ENCODE measurements around the gene MEOX1.
A peak's percentile ranks its signal among the peaks of the same experiment; 100 is the strongest.

MEOX1 gene

DNA sequence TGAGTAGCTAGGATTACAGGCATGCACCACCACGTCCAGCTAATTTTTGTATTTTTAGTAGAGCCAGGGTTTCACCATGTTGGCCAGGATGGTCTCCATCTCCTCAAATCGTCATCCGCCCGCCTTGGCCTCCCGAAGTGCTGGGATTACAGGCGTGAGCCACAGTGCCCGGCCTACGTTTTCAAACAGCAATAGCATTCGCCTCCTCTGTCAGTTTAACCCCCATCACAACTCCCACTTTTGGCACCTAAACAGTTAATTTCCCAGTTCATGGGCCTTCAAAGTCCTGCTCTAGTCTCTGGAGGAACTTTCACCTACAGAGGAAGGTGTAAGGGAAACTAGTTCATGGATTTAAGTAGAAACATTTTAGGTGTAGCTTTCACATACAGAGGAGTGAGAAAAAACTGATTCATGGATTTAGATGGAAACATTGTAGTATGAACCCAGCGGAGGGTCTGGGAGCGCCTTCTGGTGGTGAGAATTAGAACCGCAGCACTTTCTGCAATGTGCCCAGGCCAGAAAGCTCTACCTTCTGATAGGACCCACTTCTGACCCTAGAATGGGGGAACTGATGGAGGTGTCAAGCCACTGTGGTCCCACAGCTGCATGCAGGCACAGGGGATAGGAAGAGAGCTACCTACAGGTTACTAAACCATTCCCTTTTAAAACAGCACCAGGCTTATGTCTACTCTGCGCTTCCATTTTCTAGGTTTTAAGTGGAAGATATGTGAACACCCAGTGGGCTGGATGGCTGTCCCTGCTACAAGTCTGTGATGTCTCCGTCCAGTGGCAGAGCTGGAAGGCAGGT is 12.0 kb upstream of the MEOX1 start:
- no peaks in the 10 kb centered on the region for H3K9me2 ChIP-seq (ENCODE audit: low read depth, low read length)
- H3K79me2 ChIP-seq (ENCODE audit: insufficient read depth, low read length) = no peaks in the 10 kb centered on the region
- no peaks in the 10 kb centered on the region for H3K4me1 ChIP-seq (ENCODE audit: insufficient read depth, low read length, severe bottlenecking)
- H2AFZ ChIP-seq (ENCODE audit: low read length) = no peak overlapping the region
- no peak overlapping the region for H3K27ac ChIP-seq (ENCODE audit: low read depth, low read length, poor library complexity, severe bottlenecking)
- no peak overlapping the region for H3K4me3 ChIP-seq (ENCODE audit: low read depth, low read length, poor library complexity, severe bottlenecking)
- H3F3A ChIP-seq (ENCODE audit: insufficient read depth, low read length) = no peaks in the 10 kb centered on the region
- TF ChIP-seq, protein P1, sequence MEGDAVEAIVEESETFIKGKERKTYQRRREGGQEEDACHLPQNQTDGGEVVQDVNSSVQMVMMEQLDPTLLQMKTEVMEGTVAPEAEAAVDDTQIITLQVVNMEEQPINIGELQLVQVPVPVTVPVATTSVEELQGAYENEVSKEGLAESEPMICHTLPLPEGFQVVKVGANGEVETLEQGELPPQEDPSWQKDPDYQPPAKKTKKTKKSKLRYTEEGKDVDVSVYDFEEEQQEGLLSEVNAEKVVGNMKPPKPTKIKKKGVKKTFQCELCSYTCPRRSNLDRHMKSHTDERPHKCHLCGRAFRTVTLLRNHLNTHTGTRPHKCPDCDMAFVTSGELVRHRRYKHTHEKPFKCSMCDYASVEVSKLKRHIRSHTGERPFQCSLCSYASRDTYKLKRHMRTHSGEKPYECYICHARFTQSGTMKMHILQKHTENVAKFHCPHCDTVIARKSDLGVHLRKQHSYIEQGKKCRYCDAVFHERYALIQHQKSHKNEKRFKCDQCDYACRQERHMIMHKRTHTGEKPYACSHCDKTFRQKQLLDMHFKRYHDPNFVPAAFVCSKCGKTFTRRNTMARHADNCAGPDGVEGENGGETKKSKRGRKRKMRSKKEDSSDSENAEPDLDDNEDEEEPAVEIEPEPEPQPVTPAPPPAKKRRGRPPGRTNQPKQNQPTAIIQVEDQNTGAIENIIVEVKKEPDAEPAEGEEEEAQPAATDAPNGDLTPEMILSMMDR (IDR thresholded peaks at IDR 0.05; ENCODE audit: low read length) = peak; percentile 88
- TF ChIP-seq EZH2 (IDR thresholded peaks at IDR 0.05; ENCODE audit: borderline replicate concordance, low read length) = no peak
- no peaks in the 10 kb centered on the region for H3K27me3 ChIP-seq (ENCODE audit: insufficient read depth, low read length)
- H4K20me1 ChIP-seq (ENCODE audit: insufficient read depth, low read length) = no peaks in the 10 kb centered on the region
- H3K36me3 ChIP-seq (ENCODE audit: insufficient read depth, low read length) = no peaks in the 10 kb centered on the region
- H3K9ac ChIP-seq (ENCODE audit: low read length) = no peak overlapping the region
- H3K4me2 ChIP-seq (ENCODE audit: low read length) = no peak overlapping the region
- no peaks in the 10 kb centered on the region for H3K9me3 ChIP-seq (ENCODE audit: low read length)

DNA sequence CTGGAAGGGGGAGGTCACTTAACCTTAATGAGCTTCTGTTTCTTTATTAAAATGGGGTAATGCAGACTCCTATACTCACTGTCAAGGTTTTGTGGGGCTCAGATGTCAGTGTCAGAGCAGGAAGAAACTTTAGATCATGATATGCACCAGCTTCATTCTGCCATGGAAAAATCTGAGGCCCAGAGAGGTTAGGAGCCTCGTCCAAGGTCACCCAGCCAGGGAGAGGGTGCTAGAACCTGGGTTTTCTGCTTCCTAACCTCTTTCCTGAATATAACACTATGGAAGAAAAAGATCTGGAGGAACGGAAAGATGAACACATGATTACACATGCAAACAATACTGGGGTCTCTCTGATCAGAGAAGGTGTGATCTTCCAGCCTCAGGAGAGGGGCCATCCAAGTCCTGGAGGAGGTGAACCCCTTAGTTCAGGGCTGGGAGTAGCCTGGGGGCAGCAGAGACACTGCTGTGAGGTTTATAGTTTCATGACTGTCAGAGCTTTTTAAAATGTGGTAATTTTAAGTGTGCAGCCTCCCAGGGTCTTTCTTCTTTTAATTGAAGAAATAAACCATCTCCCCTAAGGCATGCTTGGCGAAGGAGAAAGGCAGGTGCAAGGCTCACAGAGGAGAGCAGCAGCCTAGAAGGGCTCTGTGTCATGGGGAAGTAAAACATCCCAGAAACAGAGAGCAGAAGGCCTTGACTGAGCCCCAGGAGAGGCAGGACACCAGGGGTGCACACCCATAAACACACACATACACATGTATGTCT is 10.2 kb upstream of the MEOX1 start:
- H3F3A ChIP-seq (ENCODE audit: insufficient read depth, low read length) = no peaks in the 10 kb centered on the region
- H3K9me3 ChIP-seq (ENCODE audit: low read length) = no peaks in the 10 kb centered on the region
- H3K9ac ChIP-seq (ENCODE audit: low read length) = no peak overlapping the region
- H3K36me3 ChIP-seq (ENCODE audit: insufficient read depth, low read length) = no peaks in the 10 kb centered on the region
- H3K9me2 ChIP-seq (ENCODE audit: low read depth, low read length) = no peaks in the 10 kb centered on the region
- TF ChIP-seq, protein P1 (IDR thresholded peaks at IDR 0.05; ENCODE audit: low read length) = no peak
- TF ChIP-seq EZH2 (IDR thresholded peaks at IDR 0.05; ENCODE audit: borderline replicate concordance, low read length) = no peak
- H3K4me1 ChIP-seq (ENCODE audit: insufficient read depth, low read length, severe bottlenecking) = no peaks in the 10 kb centered on the region
- H3K27me3 ChIP-seq (ENCODE audit: insufficient read depth, low read length) = no peaks in the 10 kb centered on the region
- H3K27ac ChIP-seq (ENCODE audit: low read depth, low read length, poor library complexity, severe bottlenecking) = no peak overlapping the region
- H2AFZ ChIP-seq (ENCODE audit: low read length) = no peak overlapping the region
- no peak overlapping the region for H3K4me3 ChIP-seq (ENCODE audit: low read depth, low read length, poor library complexity, severe bottlenecking)
- H4K20me1 ChIP-seq (ENCODE audit: insufficient read depth, low read length) = no peaks in the 10 kb centered on the region
- H3K79me2 ChIP-seq (ENCODE audit: insufficient read depth, low read length) = no peaks in the 10 kb centered on the region
- no peak overlapping the region for H3K4me2 ChIP-seq (ENCODE audit: low read length)

DNA sequence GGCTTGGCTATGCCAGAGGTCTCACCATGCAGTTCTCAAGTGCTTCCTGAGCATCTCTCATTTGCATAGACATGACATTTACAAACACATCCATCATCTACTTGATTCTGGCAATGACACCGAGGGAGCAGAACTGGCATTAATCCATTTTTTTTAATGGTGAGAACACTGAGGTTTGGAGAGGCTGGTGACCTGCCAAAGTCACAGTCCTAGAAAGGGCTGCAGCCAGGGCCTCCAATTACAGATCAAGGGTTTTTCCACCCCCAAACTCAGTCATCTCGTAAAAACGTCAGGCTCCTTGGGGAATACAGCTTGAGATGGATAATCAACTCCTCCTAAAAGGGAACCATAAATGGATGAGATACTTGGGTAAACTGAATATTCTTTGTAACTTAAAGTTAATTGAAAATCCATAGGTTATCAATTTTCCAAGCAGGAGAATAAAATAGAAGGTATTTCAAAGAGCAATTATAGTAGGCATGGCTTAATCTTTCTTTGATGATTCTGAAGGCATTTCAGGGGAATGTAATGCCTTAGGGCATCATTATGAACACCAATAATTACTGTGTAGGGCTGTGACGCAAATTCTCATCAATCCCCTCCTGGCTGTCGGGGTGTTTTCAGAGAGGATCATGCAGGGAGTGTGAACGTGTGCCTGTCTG is 9.4 kb upstream of the MEOX1 start:
- no peak overlapping the region for H2AFZ ChIP-seq (ENCODE audit: low read length)
- TF ChIP-seq, protein P1 (IDR thresholded peaks at IDR 0.05; ENCODE audit: low read length) = no peak
- TF ChIP-seq EZH2 (IDR thresholded peaks at IDR 0.05; ENCODE audit: borderline replicate concordance, low read length) = no peak
- H3K27ac ChIP-seq (ENCODE audit: low read depth, low read length, poor library complexity, severe bottlenecking) = no peak overlapping the region
- H4K20me1 ChIP-seq (ENCODE audit: insufficient read depth, low read length) = no peaks in the 10 kb centered on the region
- H3K36me3 ChIP-seq (ENCODE audit: insufficient read depth, low read length) = no peaks in the 10 kb centered on the region
- no peaks in the 10 kb centered on the region for H3K27me3 ChIP-seq (ENCODE audit: insufficient read depth, low read length)
- H3K4me2 ChIP-seq (ENCODE audit: low read length) = no peak overlapping the region
- no peaks in the 10 kb centered on the region for H3K9me3 ChIP-seq (ENCODE audit: low read length)
- no peaks in the 10 kb centered on the region for H3K9me2 ChIP-seq (ENCODE audit: low read depth, low read length)
- H3K9ac ChIP-seq (ENCODE audit: low read length) = no peak overlapping the region
- no peaks in the 10 kb centered on the region for H3F3A ChIP-seq (ENCODE audit: insufficient read depth, low read length)
- H3K4me3 ChIP-seq (ENCODE audit: low read depth, low read length, poor library complexity, severe bottlenecking) = no peak overlapping the region
- H3K4me1 ChIP-seq (ENCODE audit: insufficient read depth, low read length, severe bottlenecking) = no peaks in the 10 kb centered on the region
- no peaks in the 10 kb centered on the region for H3K79me2 ChIP-seq (ENCODE audit: insufficient read depth, low read length)

Measured in OCI-LY1 (cell line).